HG03521 (cell line): ENCODE measurements around the gene DAPK2.
A peak's percentile ranks its signal among the peaks of the same experiment; 100 is the strongest.
"Not testable (repeated sequence)": the region's sequence is repeated elsewhere in the genome, so short reads cannot be mapped to it uniquely, and the experiment has no call there.

Source experiments
- ATAC-seq: cut with Tn5 transposase; IDR thresholded peaks from one replicate; pipeline ENCODE4 v1.9.1; 2021; ENCODE audit warnings: mild to moderate bottlenecking, moderate library complexity; ENCODE audit not compliant: unreplicated experiment

Gene DAPK2

DNA sequence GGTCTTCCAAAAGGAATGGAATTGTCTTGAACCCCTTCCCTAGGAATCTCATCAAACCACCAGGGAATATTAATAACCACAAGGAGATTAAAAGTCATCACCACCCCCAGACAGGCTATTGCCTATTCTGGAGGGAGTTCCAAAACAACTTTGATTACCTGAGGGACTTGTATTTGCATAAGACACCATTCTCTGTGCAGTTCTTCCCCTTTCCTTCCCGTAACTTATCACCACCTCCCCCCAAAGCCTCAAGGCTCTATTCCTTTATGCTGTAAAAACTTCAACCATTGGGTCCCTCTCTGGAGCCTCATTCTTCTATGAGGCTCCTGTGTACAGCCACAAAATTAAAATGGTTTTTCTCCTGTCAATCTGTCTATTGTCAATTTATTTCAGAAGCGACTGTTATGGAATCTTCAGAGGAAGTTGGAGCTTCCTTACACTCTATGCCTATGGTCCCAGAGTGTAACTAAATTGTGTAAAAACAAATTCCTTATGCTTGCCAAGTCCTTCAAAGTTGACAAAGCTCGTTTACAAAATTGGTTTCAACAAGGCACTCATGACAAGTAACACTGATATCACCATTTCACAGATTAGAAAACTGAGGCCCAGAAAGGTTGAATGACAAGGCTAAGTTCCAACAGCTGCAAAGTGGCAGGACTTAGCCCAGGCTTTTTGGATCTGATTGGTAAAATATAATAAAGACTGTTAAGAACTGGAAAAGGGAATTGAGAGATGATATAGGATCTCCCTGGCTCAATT, 144.2 kb downstream of the DAPK2 start:
- no peak for ATAC-seq

- no peak for ATAC-seq
These were observed 146.0 kb downstream of the DAPK2 start for GRCh38 chr15:63900306-63900705.

DNA sequence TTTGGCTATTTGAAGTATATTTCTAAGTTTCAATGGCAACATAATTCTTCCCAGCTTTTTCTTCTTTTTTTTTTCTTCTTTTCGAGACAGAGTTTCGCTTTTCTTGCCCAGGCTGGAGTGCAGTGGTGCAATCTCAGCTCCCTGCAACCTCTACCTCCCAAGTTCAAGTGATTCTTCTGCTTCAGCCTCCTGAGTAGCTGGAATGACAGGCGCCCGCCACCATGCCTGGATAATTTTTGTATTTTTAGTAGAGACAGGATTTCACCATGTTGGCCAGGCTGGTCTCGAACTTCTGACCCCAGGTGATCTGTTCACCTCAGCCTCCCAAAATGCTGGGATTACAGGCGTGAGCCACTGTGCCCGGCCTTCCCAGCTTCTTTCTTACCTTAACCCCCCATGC, 146.7 kb downstream of the DAPK2 start:
- ATAC-seq = not testable (repeated sequence)

DNA sequence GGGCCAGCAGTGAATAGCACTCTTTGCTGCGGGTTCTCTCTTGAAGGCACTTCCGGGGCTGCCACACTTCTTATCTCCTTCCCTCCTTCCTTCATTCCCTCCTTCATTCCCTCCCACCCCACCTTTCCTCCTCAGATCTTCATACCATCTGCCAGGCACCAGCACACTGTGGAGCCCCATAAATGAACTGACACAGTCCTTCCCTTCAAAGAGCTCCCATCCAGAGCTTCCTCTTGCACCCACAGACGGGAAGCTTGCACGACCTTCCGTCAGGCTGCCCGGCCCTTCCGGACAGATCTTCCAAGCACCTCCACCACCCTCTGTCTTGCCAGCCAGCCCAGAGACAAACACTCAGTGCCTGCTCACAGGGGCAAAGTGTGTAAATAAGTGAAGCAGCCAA, 147.1 kb downstream of the DAPK2 start:
- no peak for ATAC-seq

DNA sequence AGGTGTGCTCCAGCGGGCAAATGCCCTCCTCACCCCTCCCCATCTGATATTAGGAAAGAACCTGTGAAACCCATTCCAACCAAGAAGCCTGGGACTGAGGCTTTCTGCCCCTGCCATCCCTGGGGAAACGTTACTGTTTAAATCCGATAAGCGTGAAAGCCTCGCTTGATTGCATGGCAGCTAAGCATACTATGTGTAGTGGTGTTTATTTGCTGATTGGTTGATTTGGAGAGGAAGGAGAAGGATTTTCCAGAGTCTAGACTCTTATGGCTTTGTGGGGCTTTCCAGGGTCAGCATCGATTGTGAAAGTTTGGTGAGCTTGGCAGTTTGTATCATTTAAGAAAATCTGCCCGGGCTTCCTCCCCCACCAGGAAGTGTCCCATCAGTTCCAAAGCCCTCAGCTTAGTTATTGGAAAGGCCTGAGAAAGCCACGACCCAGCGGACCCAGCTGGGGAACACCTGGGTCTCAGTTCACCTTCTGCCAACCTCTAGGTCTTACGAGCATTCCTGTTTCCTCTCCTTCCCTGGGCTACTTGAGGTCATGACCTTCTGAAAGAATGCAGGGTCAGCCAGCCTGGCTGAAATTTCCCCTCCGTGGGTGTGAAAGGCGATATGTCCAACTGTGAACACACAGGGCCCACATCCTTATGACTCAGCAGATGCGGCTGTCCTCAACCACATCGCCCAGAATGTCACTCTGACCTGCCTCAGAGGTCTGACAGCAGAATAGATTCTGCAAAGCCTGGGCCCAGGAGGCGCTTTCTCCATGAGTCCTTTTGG, 149.8 kb downstream of the DAPK2 start:
- peak; percentile 54 for ATAC-seq

- no peak for ATAC-seq
These were observed 150.5 kb downstream of the DAPK2 start for GRCh38 chr15:63895787-63896218.

DNA sequence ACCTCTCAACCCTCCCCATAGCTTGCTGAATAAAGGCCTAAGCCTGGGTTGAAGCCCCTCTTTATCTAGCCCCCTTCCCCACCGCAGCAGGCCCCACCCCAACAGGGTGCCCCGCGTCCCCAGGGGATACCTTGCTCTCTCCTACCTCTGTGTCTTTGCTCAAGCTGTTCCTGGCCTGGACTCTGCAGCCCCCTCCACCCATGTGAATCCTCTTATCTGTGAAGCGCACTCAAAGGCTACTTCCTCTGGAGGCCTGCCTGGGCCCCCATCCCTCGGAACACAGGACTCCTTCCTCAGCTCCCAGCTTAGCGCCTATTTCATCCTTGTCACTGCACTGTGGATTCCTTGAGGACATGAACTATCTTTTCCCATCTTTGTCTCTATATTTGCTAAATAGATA, 151.1 kb downstream of the DAPK2 start:
- ATAC-seq = no peak

DNA sequence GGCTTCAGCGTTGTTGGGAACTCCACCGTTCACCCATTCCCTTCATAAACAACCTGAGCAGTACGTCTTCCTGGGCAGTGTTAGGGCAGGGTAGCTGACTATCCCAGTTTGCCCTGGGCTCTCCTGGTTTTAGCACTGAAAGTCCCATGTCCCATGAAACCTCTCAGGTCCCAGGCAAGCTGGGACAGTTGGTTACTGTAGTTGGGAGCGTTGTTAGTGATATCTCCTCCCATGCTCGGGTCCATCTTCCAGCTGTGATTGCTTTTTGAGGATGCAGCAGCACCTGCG, 151.7 kb downstream of the DAPK2 start:
- ATAC-seq = no peak

DNA sequence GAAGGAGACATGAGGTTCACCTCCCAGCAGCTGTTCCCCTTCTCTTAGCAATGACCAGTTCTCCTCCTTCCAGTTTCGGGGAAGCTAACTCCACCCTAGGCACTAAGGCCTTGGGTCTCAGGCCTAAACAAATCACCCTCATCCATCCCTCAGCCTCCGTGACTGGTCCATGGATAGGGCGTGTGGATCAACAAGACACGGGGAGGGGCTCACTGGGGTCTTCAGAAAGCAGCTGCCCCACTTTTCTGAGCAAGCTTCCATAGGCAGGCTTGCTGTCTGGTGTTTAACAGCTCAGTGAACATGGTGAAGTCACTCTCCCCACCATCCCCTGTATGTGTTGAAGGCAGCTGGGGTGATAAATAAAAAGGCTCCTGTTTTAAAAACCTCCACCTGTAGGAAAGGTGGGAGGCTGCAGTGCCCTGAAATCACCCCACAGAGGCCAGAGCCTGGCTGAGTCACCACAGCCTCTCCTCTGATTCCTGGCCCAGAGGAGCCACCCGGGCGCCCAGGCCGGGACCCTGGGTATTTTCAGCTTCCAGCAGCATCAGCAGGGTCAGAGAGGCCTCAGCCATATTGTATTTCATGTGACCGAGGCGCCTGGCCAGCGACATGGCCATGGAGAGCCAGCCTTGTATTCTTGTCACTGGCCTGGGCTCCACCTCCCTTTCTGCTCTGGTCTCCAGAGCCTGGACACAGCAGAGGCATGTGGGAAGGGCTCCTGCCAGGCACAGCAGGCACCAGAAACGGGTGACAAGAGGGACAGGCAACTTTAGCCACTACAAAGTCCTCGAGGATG, 152.2 kb downstream of the DAPK2 start:
- ATAC-seq = no peak

GRCh38 chr15:63892794-63893441, 153.4 kb downstream of the DAPK2 start:
- peak; percentile 41 for ATAC-seq

GRCh38 chr15:63891768-63892133, 154.5 kb downstream of the DAPK2 start:
- ATAC-seq = no peak

- no peak for ATAC-seq
These were observed 155.1 kb downstream of the DAPK2 start for GRCh38 chr15:63891079-63891767.

DNA sequence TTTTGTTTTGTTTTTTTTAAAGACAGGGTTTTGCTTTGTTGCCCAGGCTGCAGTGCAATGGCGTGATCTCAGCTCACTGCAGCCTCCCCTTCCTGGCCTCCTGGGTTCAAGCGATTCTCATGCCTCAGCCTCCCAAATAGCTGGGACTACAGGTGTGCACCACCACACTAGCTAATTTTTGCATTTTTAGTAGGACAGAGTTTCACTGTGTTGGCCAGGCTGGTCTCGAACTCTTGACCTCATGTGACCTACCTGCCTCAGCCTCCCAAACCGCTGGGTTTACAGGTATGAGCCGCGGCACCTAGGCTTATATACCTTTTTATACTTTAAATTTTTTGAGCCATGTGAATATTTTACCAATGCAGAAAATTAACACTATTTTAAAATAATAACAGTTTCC, 155.7 kb downstream of the DAPK2 start:
- ATAC-seq = no peak

GRCh38 chr15:63889831-63890230, 156.5 kb downstream of the DAPK2 start:
- no peak for ATAC-seq

DNA sequence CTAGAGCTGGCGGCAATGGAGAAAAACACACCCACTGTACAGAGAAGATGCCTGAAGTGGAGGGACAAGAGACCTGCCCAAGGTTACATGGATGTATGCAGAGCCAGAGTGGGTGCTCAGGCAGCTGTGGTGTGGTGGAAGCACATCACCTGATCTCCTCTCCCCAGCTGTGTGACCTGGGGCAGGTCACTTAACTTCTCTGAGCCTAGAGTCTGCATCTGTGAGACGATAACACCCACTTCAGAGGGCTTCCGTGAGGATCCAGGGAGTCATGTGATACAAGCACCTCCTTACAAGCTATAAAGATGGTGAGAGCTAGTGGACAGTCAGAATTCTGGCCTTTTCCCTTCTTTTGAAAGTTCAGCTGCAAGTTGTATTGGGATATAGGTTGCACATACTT, 157.5 kb downstream of the DAPK2 start:
- no peak for ATAC-seq

DNA sequence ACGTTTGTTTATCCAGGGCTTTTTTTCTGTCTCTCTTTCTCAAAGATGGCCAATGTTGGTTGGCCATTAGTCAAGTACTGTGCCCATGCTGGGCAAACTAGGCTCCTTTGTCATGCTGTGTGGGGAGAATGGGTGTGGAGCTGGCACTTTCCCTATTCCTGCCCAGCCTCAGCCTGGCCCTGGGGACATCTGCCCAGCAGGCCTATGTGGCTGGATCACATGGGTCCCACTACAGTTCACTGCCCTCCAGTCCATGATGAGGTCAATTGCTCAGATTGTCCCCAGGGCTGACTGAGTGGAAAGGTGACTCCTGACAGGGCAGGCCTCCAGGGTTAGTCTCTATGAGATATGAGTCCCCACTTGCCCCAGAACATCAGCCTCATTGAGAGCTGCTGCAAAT, 158.1 kb downstream of the DAPK2 start:
- ATAC-seq = no peak

GRCh38 chr15:63887630-63888029, 158.7 kb downstream of the DAPK2 start:
- ATAC-seq = no peak

DNA sequence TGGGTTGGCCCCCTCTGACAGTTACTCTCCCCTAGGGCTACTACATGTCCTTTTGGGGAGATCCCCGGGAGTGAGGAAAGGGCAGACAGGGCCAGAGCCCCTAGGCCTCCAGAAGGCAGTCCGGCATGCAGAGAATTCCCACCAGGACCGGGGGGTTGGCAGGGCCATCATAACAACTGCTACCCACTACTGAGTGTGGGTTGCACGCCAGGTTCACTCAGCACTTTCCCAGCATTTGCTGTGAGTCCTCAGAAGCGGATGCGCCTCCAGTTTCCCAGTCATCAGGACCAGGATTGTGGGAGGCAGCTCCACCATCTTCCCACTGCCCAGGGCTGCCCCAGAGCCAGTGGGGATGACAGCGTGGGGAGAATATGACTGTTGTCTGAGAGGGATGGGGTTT, 161.3 kb downstream of the DAPK2 start:
- ATAC-seq = no peak

GRCh38 chr15:63881431-63881830, 164.9 kb downstream of the DAPK2 start:
- ATAC-seq = no peak

- no peak for ATAC-seq
These were observed 165.5 kb downstream of the DAPK2 start for GRCh38 chr15:63880744-63881143.

GRCh38 chr15:63879995-63880394, 166.3 kb downstream of the DAPK2 start:
- ATAC-seq = no peak
